Heart left ventricle (tissue), 13 donors: ENCODE measurements around the gene PRDX2.

Experiments used
- POLR2A ChIP-seq, 2 donors: fragments of 450-650 bp; IDR thresholded peaks; one replicate each; pipeline ENCODE4 v1.6.1; 2017; ENCODE audit warnings: antibody characterized with exemption in 2 of 2, mild to moderate bottlenecking in 2 of 2, moderate library complexity in 2 of 2
- TF ChIP-seq, protein P1 (sequence below), 12 donors: fragments of 200-600 bp; sonication (generic) in 4 of 12; IDR thresholded peaks; one replicate each; pipeline versions ENCODE4 v1.5.0 to v1.8.0; 2018 to 2022; ENCODE audit warnings: antibody characterized with exemption in 12 of 12, mild to moderate bottlenecking in 5 of 12
- donor health status: ischemic (EF 13 %, LVEDD 7.1; RV severe dilation, severe dysfunction).
- donor health status: DM: no; HTN: yes; CAD: no.
- donor health status: DM: no; HTN: no; CAD: no.
- donor health status: ischemic (EF 25% LVEDD 6.9; RV normal size, moderate dysfunction).
- donor health status: ischemic (EF 25% LVEDD 5.7; RV mildly dilated, moderate dysfunction).
- donor health status: ischemic (EF 35%, LVEDD 5.7; RV mildly dilated, moderate dysfunction).
- donor health status: nonischemic (EF 11% LVEDD 7.7; RV severe dilation, severe dysfunction).
- donor health status: DM: yes; HTN: yes; CAD: no.
- donor health status: PGD.
- donor health status: ischemic (EF 29% LVEDD 5.4; RV normal size, mild dysfunction).
- donor health status: nonischemic (EF 23%, LVEDD 6.1; RV moderate dilation, normal function).

DNA sequence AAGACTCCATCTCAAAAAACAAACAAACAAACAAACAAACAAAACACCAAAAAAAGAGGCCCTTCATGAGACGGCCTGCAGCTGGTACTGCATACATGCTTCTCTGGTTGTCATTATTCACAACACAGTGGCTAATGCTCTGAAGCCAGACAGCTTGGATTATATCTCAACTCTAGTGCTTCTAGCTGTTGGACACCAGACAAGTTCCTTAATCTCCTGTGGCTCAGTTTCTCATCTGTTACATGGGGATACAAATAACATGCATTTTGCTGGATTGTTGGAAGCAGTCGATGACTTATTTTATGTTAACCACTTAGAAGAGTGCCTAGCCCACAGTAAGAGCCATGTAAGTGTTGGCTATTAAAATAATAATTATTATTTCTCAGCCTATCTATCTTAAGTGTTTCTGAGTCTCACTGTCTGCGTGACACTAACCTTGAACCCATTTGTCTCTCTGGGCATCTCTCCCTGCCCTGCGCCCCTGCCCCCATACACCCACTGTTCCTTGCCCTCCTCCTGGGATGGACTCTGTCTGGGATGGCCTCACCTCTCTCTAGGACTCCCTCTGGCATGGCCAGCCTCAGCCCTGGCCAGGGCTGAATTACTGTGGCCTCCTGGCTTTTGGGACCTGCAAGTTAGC lies 13.4 kb downstream of the PRDX2 start:
- TF ChIP-seq, protein P1, sequence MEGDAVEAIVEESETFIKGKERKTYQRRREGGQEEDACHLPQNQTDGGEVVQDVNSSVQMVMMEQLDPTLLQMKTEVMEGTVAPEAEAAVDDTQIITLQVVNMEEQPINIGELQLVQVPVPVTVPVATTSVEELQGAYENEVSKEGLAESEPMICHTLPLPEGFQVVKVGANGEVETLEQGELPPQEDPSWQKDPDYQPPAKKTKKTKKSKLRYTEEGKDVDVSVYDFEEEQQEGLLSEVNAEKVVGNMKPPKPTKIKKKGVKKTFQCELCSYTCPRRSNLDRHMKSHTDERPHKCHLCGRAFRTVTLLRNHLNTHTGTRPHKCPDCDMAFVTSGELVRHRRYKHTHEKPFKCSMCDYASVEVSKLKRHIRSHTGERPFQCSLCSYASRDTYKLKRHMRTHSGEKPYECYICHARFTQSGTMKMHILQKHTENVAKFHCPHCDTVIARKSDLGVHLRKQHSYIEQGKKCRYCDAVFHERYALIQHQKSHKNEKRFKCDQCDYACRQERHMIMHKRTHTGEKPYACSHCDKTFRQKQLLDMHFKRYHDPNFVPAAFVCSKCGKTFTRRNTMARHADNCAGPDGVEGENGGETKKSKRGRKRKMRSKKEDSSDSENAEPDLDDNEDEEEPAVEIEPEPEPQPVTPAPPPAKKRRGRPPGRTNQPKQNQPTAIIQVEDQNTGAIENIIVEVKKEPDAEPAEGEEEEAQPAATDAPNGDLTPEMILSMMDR (IDR thresholded peaks at IDR 0.05) = no peak
- TF ChIP-seq POLR2A (IDR thresholded peaks at IDR 0.05) = no peak
